Natural killer cell treated with Interleukin-12 subunit alpha and Interleukin-12 subunit beta and Interleukin-15 and Interleukin-18, amount 100 ng/mL, for 72 hours (primary cell): ENCODE results near the gene C20orf173. TPM values are rescaled to one million over a fixed set of nuclear protein-coding genes. Genes with fewer than 3 reads are reported as not detected.
"Not testable (repeated sequence)": the region's sequence is repeated elsewhere in the genome, so short reads cannot be mapped to it uniquely, and the experiment has no call there.

Source experiments
- ATAC-seq, 2 donors: fragments of 150-1000 bp; cut with Tn5 transposase in 1 of 2; sonication (Bioruptor Pico), chemical (Tn5 transposase) in 1 of 2; 2 replicates each; pipeline ENCODE4 v1.10.0; 2021
- DNase-seq: peaks from one replicate; pipeline ENCODE4 v3.0.0; 2022; ENCODE audit warnings: low spot score
- H3K27ac Mint-ChIP-seq, 2 donors: 1 replicate in 1 of 2; 2 replicates in 1 of 2; pipeline ENCODE4 v1.8.0; 2022; ENCODE audit warnings: mixed read lengths in 2 of 2, mild to moderate bottlenecking in 1 of 2, moderate library complexity in 1 of 2
- H3K27me3 Mint-ChIP-seq, 2 donors: 1 replicate in 1 of 2; 2 replicates in 1 of 2; pipeline ENCODE4 v1.8.0; 2022; ENCODE audit warnings: mixed read lengths in 2 of 2
- H3K36me3 Mint-ChIP-seq: one replicate; pipeline ENCODE4 v1.8.0; 2022; ENCODE audit warnings: mixed read lengths
- H3K4me1 Mint-ChIP-seq, 2 donors: 1 replicate in 1 of 2; 2 replicates in 1 of 2; pipeline ENCODE4 v1.8.0; 2022; ENCODE audit warnings: low read depth in 2 of 2, mixed read lengths in 2 of 2, mild to moderate bottlenecking in 1 of 2
- H3K4me3 Mint-ChIP-seq: one replicate; pipeline ENCODE4 v1.8.0; 2022; ENCODE audit warnings: mixed read lengths
- H3K9me3 Mint-ChIP-seq: 2 replicates; pipeline ENCODE4 v1.8.0; 2022; ENCODE audit warnings: mixed read lengths
- total RNA-seq, 2 donors: library from RNA; stranded (reverse); gene quantifications; one replicate each; pipeline ENCODE4 v1.2.3, GENCODE V29; 2022

C20orf173 gene
- total RNA-seq, 2 donors from 2014 or later = not detected

DNA sequence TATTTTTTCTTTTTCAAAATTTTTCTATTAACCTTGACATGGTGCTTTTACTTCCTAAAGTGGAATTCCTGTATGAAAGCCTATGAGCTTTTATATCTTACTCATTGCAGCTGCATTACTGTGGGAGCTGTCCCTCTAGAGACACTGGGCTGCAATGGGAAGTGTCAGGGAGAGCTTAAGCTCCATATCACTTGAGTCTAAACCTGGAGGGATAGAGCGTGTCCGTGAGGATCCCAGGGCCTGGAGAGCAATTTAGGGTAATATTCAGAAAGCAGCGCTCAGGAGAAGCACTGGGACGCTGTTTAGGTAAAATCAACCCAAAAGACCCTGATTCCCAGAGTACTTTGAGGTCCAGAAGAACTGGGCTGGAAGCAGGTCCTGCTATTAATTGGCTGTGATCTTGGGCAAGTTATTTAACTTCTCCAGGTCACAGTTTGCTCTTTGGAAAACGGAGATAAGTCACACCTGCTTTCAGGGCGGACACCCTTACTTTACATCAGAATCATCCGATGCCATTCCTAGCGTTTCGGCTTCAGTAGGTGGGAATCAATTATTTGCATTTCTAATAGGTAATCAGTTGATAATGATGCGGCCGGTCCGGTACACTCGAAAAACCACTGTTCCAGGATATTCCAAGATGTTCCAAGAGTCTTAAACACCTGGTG, 11.8 kb upstream of the C20orf173 start:
- H3K27ac Mint-ChIP-seq = peak overlapping the region; percentile 65 to 83
- peaks cover 11 to 17% of the 10 kb centered on the region in 2 donors for H3K4me1 Mint-ChIP-seq
- peak overlapping the region; percentile 78 for H3K4me3 Mint-ChIP-seq
- H3K36me3 Mint-ChIP-seq = no peaks in the 10 kb centered on the region
- no peaks in the 10 kb centered on the region for H3K27me3 Mint-ChIP-seq
- no peak for DNase-seq
- H3K9me3 Mint-ChIP-seq = no peaks in the 10 kb centered on the region
- no peak for ATAC-seq

DNA sequence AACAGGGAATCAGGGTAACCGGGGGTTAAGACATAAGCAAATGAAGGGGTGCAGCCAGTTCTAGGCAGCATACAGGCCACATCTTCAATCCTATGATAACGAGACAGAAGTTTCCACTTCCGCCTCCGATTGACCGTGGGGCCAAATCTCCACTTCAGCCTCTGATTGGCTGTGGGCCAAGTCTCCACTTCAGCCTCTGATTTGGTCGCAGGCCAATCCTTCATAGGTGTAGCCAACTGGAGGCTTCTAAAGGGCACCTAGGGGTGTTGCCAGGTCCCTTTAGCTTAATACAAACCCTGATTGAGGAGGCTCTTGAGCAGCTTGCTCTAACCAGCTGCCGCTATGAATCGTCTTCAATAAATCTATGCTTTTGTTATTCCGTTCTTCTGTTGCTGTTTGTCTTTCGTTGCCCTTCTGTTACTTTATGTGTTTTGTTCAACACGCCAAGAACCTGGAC, 10.3 kb upstream of the C20orf173 start:
- no peaks in the 10 kb centered on the region for H3K27me3 Mint-ChIP-seq

DNA sequence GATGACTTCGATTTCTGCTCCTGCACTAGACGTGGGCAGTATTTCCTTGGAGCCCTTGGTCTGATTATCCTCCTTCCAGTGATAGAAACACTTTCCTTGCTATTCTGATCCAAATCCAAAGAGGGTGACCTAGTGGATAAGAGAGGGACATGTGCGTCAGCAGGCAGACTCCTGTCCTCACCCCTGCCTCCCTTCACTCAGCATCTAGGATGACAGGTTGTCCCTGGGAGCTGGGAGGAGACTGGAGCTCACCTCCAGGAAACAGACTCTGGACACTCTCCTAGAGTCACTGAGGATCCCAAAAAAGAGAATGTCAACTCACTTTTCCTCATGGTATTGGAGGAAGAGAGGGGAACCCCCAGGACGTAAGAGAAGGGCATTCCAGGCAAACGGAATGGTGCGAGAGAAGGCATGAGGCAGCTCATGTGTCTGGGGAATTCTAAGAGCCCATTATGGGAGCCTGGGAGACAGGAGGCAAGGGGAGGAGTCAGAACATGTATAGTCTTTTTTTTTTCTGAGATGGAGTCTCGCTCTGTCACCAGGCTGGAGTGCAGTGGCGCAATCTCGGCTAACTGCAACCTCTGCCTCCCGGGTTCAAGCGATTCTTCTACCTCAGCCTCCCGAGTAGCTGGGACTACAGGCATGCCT, 2.2 kb downstream of the C20orf173 start:
- H3K4me3 Mint-ChIP-seq = no peak overlapping the region
- H3K36me3 Mint-ChIP-seq = no peaks in the 10 kb centered on the region
- no peak overlapping the region for H3K27ac Mint-ChIP-seq
- H3K9me3 Mint-ChIP-seq = no peaks in the 10 kb centered on the region
- ATAC-seq = no peak
- no peaks in the 10 kb centered on the region for H3K27me3 Mint-ChIP-seq
- DNase-seq = no peak
- H3K4me1 Mint-ChIP-seq = no peaks in the 10 kb centered on the region

More for the DNA sequence above, 10.3 kb upstream of the C20orf173 start:
- ATAC-seq (peak in 1 of 2 donors; percentile 44), DNase-seq (peak; percentile 68)
- peaks cover 11 to 17% of the 10 kb centered on the region in 2 donors for H3K4me1 Mint-ChIP-seq
- no peak overlapping the region for H3K4me3 Mint-ChIP-seq
- no peaks in the 10 kb centered on the region for H3K36me3 Mint-ChIP-seq
- no peaks in the 10 kb centered on the region for H3K9me3 Mint-ChIP-seq
- H3K27ac Mint-ChIP-seq = no peak overlapping the region

- no peak for DNase-seq
- Mint-ChIP-seq H3K36me3 (no peaks in the 10 kb centered on the region), H3K4me1 (peaks cover 0 to 5% of the 10 kb centered on the region in 2 donors), H3K27me3 (no peaks in the 10 kb centered on the region), H3K4me3 (no peak overlapping the region), H3K27ac (no peak overlapping the region), H3K9me3 (no peaks in the 10 kb centered on the region)
- ATAC-seq = no peak
These were observed 3.8 kb downstream of the C20orf173 start for GRCh38 chr20:35525639-35526038.

- ATAC-seq = peak in 1 of 2 donors; percentile 37
- no peak overlapping the region for H3K4me3 Mint-ChIP-seq
- no peak for DNase-seq
These were observed 6.1 kb downstream of the C20orf173 start for GRCh38 chr20:35523298-35523888.

DNA sequence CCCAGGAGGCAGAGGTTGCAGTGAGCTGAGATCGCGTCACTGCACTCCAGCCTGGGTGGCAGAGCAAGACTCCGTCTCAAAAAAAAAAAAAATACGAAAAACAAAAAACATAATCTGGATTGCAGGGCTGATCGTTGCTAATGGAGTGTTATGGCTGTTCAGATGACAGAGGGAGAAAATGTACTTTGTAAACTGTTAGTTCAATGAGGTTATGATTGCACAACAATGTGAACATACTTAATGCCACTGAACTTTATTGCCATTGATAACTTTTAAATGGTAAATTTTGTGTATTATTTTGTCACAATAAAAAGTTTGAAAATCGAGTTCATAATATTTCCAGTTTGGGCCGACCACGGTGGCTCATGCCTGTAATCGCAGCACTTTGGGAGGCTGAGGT, 10.5 kb downstream of the C20orf173 start:
- Mint-ChIP-seq H3K4me3 (no peak overlapping the region), H3K4me1 (peaks cover 0 to 5% of the 10 kb centered on the region in 2 donors), H3K36me3 (no peaks in the 10 kb centered on the region), H3K27ac (no peak overlapping the region), H3K9me3 (no peaks in the 10 kb centered on the region), H3K27me3 (no peaks in the 10 kb centered on the region)
- DNase-seq (no peak), ATAC-seq (no peak)

More at GRCh38 chr20:35523298-35523888, 6.1 kb downstream of the C20orf173 start:
- Mint-ChIP-seq H3K27me3 (no peaks in the 10 kb centered on the region), H3K36me3 (no peaks in the 10 kb centered on the region), H3K4me1 (peaks cover 0 to 5% of the 10 kb centered on the region in 2 donors), H3K9me3 (no peaks in the 10 kb centered on the region), H3K27ac (no peak overlapping the region)

DNA sequence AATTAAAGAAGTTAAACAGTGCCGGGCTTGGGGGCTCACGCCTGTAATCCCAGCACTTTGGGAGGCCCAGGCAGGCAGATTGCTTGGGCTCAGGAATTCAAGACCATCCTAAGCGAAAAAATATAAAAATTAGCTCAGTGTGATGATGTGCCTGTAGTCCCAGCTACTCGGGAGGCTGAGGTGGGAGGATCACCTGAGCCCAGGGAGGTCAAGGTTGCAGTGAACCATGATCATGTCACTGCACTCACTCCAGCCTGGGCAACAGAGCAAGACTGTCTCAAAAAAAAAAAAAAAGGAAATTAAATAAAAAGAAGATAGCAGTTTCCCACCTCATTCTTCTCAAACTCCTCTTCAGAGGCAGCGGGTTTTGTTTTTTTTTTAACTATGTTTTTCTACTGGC, 11.7 kb downstream of the C20orf173 start:
- not testable (repeated sequence) for H3K9me3 Mint-ChIP-seq, ATAC-seq, H3K4me1 Mint-ChIP-seq, H3K4me3 Mint-ChIP-seq, DNase-seq, H3K27me3 Mint-ChIP-seq, H3K36me3 Mint-ChIP-seq, H3K27ac Mint-ChIP-seq

GRCh38 chr20:35517125-35517524, 12.3 kb downstream of the C20orf173 start:
- no peaks in the 10 kb centered on the region for H3K36me3 Mint-ChIP-seq
- H3K27ac Mint-ChIP-seq = no peak overlapping the region
- H3K4me1 Mint-ChIP-seq = peaks cover 0 to 5% of the 10 kb centered on the region in 2 donors
- no peak overlapping the region for H3K4me3 Mint-ChIP-seq
- H3K9me3 Mint-ChIP-seq = no peaks in the 10 kb centered on the region
- ATAC-seq (no peak), DNase-seq (no peak)
- H3K27me3 Mint-ChIP-seq = no peaks in the 10 kb centered on the region

- no peaks in the 10 kb centered on the region for H3K9me3 Mint-ChIP-seq
- peaks cover 0 to 5% of the 10 kb centered on the region in 2 donors for H3K4me1 Mint-ChIP-seq
- H3K27ac Mint-ChIP-seq = peak overlapping the region in 1 of 2 donors; percentile 27
- no peak overlapping the region for H3K4me3 Mint-ChIP-seq
- no peaks in the 10 kb centered on the region for H3K27me3 Mint-ChIP-seq
- no peak for DNase-seq
- ATAC-seq = no peak
- H3K36me3 Mint-ChIP-seq = no peaks in the 10 kb centered on the region
These were observed 13.4 kb downstream of the C20orf173 start for GRCh38 chr20:35515949-35516645.

DNA sequence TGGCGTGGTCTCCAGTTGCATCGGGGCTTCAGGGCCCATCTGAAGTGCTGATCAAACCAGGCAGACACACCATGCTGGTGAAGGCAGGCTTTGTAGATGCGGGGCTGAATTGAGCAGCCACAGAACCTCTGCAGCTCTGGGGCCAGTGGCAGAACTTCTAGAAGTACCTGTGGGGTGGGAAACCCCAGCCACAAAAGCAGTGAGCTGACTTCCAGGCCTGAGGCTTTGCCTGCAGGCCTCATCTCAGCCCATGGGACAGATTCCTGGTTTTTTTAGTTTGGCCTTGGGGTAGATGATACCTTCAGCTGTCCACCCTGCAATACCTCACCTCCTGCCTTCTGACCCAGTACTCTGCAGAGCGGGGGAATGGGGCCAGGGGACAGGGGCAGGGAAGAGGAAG, 14.1 kb downstream of the C20orf173 start:
- H3K4me3 Mint-ChIP-seq = no peak overlapping the region
- no peak for ATAC-seq
- H3K9me3 Mint-ChIP-seq = no peaks in the 10 kb centered on the region
- no peaks in the 10 kb centered on the region for H3K36me3 Mint-ChIP-seq
- no peaks in the 10 kb centered on the region for H3K4me1 Mint-ChIP-seq
- H3K27me3 Mint-ChIP-seq = no peaks in the 10 kb centered on the region
- H3K27ac Mint-ChIP-seq = no peak overlapping the region
- DNase-seq = no peak

GRCh38 chr20:35514371-35514932, 15.0 kb downstream of the C20orf173 start:
- Mint-ChIP-seq H3K36me3 (no peaks in the 10 kb centered on the region), H3K27ac (no peak overlapping the region), H3K27me3 (no peaks in the 10 kb centered on the region), H3K4me3 (no peak overlapping the region), H3K9me3 (no peaks in the 10 kb centered on the region), H3K4me1 (no peaks in the 10 kb centered on the region)
- ATAC-seq (no peak), DNase-seq (no peak)

- Mint-ChIP-seq H3K4me1 (peaks cover 5 to 7% of the 10 kb centered on the region in 2 donors), H3K9me3 (no peaks in the 10 kb centered on the region), H3K27ac (no peak overlapping the region), H3K36me3 (no peaks in the 10 kb centered on the region), H3K4me3 (no peak overlapping the region), H3K27me3 (no peaks in the 10 kb centered on the region)
- no peak for ATAC-seq
- no peak for DNase-seq
These were observed 17.5 kb downstream of the C20orf173 start for GRCh38 chr20:35511814-35512420.
